Suprapubic skin (tissue), 3 donors: ENCODE measurements around the gene SCUBE2.

ENCODE experiments used
- CTCF ChIP-seq, 2 donors: fragments of 200-600 bp in 1 of 2; fragments of 450-650 bp in 1 of 2; sonication (generic) in 1 of 2; IDR thresholded peaks; one replicate each; pipeline ENCODE4 v1.5.1; 2016 to 2019; ENCODE audit warnings: antibody characterized with exemption in 2 of 2, mild to moderate bottlenecking in 1 of 2, moderate library complexity in 1 of 2
- EP300 ChIP-seq: sonication (generic); formaldehyde crosslinking; IDR thresholded peaks from one replicate; pipeline ENCODE4 v1.6.1; 2017; ENCODE audit warnings: antibody characterized with exemption

DNA sequence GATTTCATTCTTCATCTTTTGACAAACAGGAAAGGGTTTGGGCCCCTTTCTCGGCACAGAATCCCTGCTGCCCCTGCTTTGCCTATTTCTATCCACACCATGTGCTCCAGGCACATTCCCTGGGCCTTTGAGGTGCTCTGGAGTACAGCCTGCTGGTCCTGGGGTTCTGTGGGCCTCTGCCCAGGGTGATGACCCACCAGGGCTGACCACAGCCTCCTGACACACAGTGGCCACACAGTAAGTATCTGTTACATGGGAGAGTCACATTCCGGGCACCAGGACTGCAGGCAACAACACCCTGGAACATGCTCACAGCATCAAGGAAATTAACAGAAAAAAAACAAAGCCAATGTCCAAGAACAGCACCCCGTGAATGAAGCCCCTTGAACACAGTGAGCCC, 39.1 kb downstream of the SCUBE2 start:
- no peak for TF ChIP-seq EP300
- TF ChIP-seq CTCF (IDR thresholded peaks at IDR 0.05): no peak
